SU-DHL-6 (cell line): Measurements from ENCODE around the gene PDE6D.

Experiments
- H2AFZ ChIP-seq: fragments of 200-600 bp; sonication (generic); 2 replicates; pipeline ENCODE4 v1.6.1; 2014; ENCODE audit warnings: low read depth, mild to moderate bottlenecking, moderate library complexity, mixed read lengths, antibody characterized with exemption, low read length; ENCODE audit not compliant: severe bottlenecking
- H3F3A ChIP-seq: fragments of 200-600 bp; shearing (Covaris generic); 2 replicates; pipeline ENCODE4 v1.6.0; 2016; ENCODE audit warnings: antibody characterized with exemption, mild to moderate bottlenecking; ENCODE audit not compliant: insufficient read depth
- H3K27ac ChIP-seq: fragments of 200-600 bp; sonication (generic); 2 replicates; pipeline ENCODE4 v1.5.1; 2016; ENCODE audit warnings: low read depth, mild to moderate bottlenecking, low read length, moderate library complexity, mixed read lengths
- H3K27me3 ChIP-seq: fragments of 200-600 bp; sonication (generic), shearing (Covaris generic); 2 replicates; pipeline ENCODE4 v1.6.0; 2014; ENCODE audit warnings: mild to moderate bottlenecking, low read length
- H3K36me3 ChIP-seq: fragments of 200-600 bp; sonication (generic); 2 replicates; pipeline ENCODE4 v1.6.1; 2014; ENCODE audit warnings: mild to moderate bottlenecking, low read length, mixed read lengths
- H3K4me2 ChIP-seq: fragments of 300-600, 200-600 bp; shearing (Covaris generic), sonication (generic); 2 replicates; pipeline ENCODE4 v1.6.0; 2014; ENCODE audit warnings: low read length, low read depth, mild to moderate bottlenecking; ENCODE audit not compliant: poor library complexity, severe bottlenecking
- H3K4me3 ChIP-seq: fragments of 200-600 bp; sonication (generic); 2 replicates; pipeline ENCODE4 v1.5.1; 2014; ENCODE audit warnings: antibody characterized with exemption, low read length, mild to moderate bottlenecking, mixed read lengths; ENCODE audit not compliant: insufficient read depth, poor library complexity, severe bottlenecking
- H3K79me2 ChIP-seq: fragments of 200-600 bp; sonication (generic); 2 replicates; pipeline ENCODE4 v1.6.1; 2014; ENCODE audit warnings: mild to moderate bottlenecking, low read length, moderate library complexity; ENCODE audit not compliant: insufficient read depth
- H3K9ac ChIP-seq: fragments of 200-600 bp; sonication (generic); 2 replicates; pipeline ENCODE4 v1.7.0; 2014; ENCODE audit warnings: mild to moderate bottlenecking, low read length
- H3K9me2 ChIP-seq: fragments of 200-600 bp; sonication (generic); replicated peaks from 2 replicates; pipeline ENCODE4 v1.6.1; 2014; ENCODE audit warnings: low read length; ENCODE audit not compliant: insufficient read depth
- H3K9me3 ChIP-seq: fragments of 200-600 bp; sonication (generic); 2 replicates; pipeline ENCODE4 v1.6.1; 2014; ENCODE audit warnings: low read length, mixed read lengths; ENCODE audit not compliant: insufficient read depth
- H4K20me1 ChIP-seq: fragments of 200-600 bp; sonication (generic); 2 replicates; pipeline ENCODE4 v1.6.1; 2014; ENCODE audit warnings: low read depth, mild to moderate bottlenecking, antibody characterized with exemption, low read length, moderate library complexity, mixed read lengths
- EZH2phosphoT487 ChIP-seq: fragments of 200-600 bp; sonication (generic), shearing (Covaris generic); conservative IDR thresholded peaks from 2 replicates; pipeline ENCODE4 v1.6.1; 2018; ENCODE audit warnings: mild to moderate bottlenecking, antibody characterized with exemption, low read length, moderate library complexity, mixed read lengths
- TF ChIP-seq, protein P1 (sequence below): fragments of 200-600 bp; sonication (generic); IDR thresholded peaks from one replicate; pipeline ENCODE4 v1.5.1; 2017; ENCODE audit warnings: antibody characterized with exemption, mild to moderate bottlenecking, low read length, moderate library complexity; ENCODE audit not compliant: insufficient read depth, poor library complexity, severe bottlenecking

Gene PDE6D

DNA sequence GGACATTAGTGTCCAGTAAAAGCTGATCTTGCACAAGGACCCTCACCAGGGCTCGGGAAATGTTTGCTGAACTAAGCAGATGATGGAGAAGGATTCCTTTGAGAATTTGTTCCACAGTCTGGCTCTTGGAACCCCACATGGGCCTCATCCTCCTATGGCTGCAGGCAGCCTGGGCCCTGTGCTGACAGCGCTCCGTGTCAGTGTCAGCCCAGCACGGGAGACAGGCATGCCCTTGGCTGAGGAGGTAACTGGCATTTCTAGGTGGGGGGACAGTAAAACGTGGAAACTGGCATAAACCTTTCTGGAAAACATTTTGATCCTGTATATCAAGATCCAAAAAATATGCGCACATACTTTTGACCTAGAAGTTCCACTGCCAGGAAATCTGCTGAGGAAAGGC lies 62.3 kb downstream of the PDE6D start:
- H3K27me3 ChIP-seq = no peaks in the 10 kb centered on the region
- H3K36me3 ChIP-seq = 0 out of 2 replicates have a peak, but pooled peaks cover 3% of the 10 kb centered on the region
- no peak overlapping the region for H3K4me3 ChIP-seq

GRCh38 chr2:231717281-231718171 lies 63.6 kb downstream of the PDE6D start:
- peak overlapping the region; percentile 30 for H2AFZ ChIP-seq
- H3K9me2 ChIP-seq = no peaks in the 10 kb centered on the region
- H4K20me1 ChIP-seq = no peaks in the 10 kb centered on the region
- H3K79me2 ChIP-seq = peaks cover 3% of the 10 kb centered on the region
- H3K9ac ChIP-seq = peak overlapping the region; percentile 65
- TF ChIP-seq EZH2phosphoT487 = no peak
- TF ChIP-seq, protein P1, sequence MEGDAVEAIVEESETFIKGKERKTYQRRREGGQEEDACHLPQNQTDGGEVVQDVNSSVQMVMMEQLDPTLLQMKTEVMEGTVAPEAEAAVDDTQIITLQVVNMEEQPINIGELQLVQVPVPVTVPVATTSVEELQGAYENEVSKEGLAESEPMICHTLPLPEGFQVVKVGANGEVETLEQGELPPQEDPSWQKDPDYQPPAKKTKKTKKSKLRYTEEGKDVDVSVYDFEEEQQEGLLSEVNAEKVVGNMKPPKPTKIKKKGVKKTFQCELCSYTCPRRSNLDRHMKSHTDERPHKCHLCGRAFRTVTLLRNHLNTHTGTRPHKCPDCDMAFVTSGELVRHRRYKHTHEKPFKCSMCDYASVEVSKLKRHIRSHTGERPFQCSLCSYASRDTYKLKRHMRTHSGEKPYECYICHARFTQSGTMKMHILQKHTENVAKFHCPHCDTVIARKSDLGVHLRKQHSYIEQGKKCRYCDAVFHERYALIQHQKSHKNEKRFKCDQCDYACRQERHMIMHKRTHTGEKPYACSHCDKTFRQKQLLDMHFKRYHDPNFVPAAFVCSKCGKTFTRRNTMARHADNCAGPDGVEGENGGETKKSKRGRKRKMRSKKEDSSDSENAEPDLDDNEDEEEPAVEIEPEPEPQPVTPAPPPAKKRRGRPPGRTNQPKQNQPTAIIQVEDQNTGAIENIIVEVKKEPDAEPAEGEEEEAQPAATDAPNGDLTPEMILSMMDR = no peak
- H3K4me2 ChIP-seq = peak overlapping the region; percentile 66
- no peaks in the 10 kb centered on the region for H3K9me3 ChIP-seq
- H3K36me3 ChIP-seq = 0 out of 2 replicates have a peak, but pooled peaks cover 6% of the 10 kb centered on the region
- peak overlapping the region; percentile 81 for H3K27ac ChIP-seq
- H3F3A ChIP-seq = peaks cover 31% of the 10 kb centered on the region
- peak overlapping the region; percentile 46 for H3K4me3 ChIP-seq
- no peaks in the 10 kb centered on the region for H3K27me3 ChIP-seq

More for the DNA sequence above, 62.3 kb downstream of the PDE6D start:
- Histone ChIP-seq H3F3A (peaks cover 24% of the 10 kb centered on the region), H3K4me2 (no peak overlapping the region), H3K9me3 (no peaks in the 10 kb centered on the region), H2AFZ (no peak overlapping the region), H3K9ac (no peak overlapping the region), H3K79me2 (no peaks in the 10 kb centered on the region), H3K9me2 (no peaks in the 10 kb centered on the region), H3K27ac (no peak overlapping the region), H4K20me1 (no peaks in the 10 kb centered on the region)
- TF ChIP-seq EZH2phosphoT487 = no peak
- TF ChIP-seq, protein P1 = no peak

GRCh38 chr2:231716666-231717280 lies 64.3 kb downstream of the PDE6D start:
- H4K20me1 ChIP-seq = peaks cover 5% of the 10 kb centered on the region; the same call in 1 of the 2 replicates
- no peaks in the 10 kb centered on the region for H3K9me2 ChIP-seq
- TF ChIP-seq EZH2phosphoT487 = no peak
- TF ChIP-seq, protein P1 = no peak
- H2AFZ ChIP-seq = no peak overlapping the region
- H3K27ac ChIP-seq = peak overlapping the region; percentile 47
- H3K9ac ChIP-seq = 0 out of 2 replicates have a peak overlapping the region, but pooled peaks have one; percentile 4
- H3K4me2 ChIP-seq = peak overlapping the region; percentile 18
- peaks cover 11% of the 10 kb centered on the region for H3K79me2 ChIP-seq
- H3K4me3 ChIP-seq = no peak overlapping the region
- no peaks in the 10 kb centered on the region for H3K9me3 ChIP-seq
- no peaks in the 10 kb centered on the region for H3K27me3 ChIP-seq
- H3F3A ChIP-seq = peaks cover 39% of the 10 kb centered on the region
- H3K36me3 ChIP-seq = peaks cover 13% of the 10 kb centered on the region
